Right lobe of liver (tissue), 4 donors: ENCODE data around the gene IRX4.

ENCODE experiments used
- POLR2A ChIP-seq: fragments of 450-650 bp; IDR thresholded peaks from one replicate; pipeline ENCODE4 v1.6.1; 2017; ENCODE audit warnings: antibody characterized with exemption, mild to moderate bottlenecking
- TF ChIP-seq, protein P1 (sequence below), 4 donors: fragments of 200-600 bp in 3 of 4; fragments of 450-650 bp in 1 of 4; IDR thresholded peaks; one replicate each; pipeline versions ENCODE4 v1.5.1 to v1.8.0; 2016 to 2022; ENCODE audit warnings: antibody characterized with exemption in 4 of 4, mild to moderate bottlenecking in 2 of 4
- donor health status: DM: no; HTN: no; CAD: no.
- donor health status: DM: no; HTN: no; CAD: no.
- donor health status: DM: no; HTN: yes; CAD: no.

DNA sequence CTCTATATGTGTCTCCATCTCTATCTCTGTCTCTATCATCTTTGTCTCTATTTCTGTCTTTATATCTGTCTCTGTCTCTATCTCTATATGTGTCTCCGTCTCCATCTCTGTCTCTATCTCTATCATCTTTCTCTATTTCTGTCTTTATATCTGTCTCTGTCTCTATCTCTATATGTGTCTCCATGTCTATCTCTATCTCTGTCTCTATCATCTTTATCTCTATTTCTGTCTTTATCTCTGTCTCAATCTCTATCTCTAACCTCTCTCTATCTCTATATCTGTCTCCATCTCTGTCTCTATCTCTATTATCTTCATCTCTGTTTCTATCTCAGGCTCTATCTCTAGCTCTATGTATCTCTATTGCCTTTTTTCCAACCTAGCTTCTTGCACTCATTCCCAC is 37.0 kb downstream of the IRX4 start:
- TF ChIP-seq, protein P1, sequence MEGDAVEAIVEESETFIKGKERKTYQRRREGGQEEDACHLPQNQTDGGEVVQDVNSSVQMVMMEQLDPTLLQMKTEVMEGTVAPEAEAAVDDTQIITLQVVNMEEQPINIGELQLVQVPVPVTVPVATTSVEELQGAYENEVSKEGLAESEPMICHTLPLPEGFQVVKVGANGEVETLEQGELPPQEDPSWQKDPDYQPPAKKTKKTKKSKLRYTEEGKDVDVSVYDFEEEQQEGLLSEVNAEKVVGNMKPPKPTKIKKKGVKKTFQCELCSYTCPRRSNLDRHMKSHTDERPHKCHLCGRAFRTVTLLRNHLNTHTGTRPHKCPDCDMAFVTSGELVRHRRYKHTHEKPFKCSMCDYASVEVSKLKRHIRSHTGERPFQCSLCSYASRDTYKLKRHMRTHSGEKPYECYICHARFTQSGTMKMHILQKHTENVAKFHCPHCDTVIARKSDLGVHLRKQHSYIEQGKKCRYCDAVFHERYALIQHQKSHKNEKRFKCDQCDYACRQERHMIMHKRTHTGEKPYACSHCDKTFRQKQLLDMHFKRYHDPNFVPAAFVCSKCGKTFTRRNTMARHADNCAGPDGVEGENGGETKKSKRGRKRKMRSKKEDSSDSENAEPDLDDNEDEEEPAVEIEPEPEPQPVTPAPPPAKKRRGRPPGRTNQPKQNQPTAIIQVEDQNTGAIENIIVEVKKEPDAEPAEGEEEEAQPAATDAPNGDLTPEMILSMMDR (IDR thresholded peaks at IDR 0.05), result no peak
- TF ChIP-seq POLR2A, result no peak
